AG09309 (cell line): ENCODE results near the gene NOS3.

Source experiments
- DNase-seq: peaks from one replicate; pipeline ENCODE4 v3.0.0-alpha.2; 2010; ENCODE audit warnings: low read depth
- H3K4me3 ChIP-seq: 2 replicates; pipeline ENCODE4 v1.5.1; 2011; ENCODE audit warnings: mild to moderate bottlenecking, low read depth, low read length, moderate library complexity; ENCODE audit not compliant: control insufficient read depth
- CTCF ChIP-seq: IDR thresholded peaks from 2 replicates; pipeline ENCODE4 v1.5.1; 2011; ENCODE audit warnings: mild to moderate bottlenecking, low read depth, low read length, inconsistent platforms; ENCODE audit not compliant: insufficient read depth, control insufficient read depth; ENCODE audit errors: missing control alignments

The NOS3 gene

GRCh38 chr7:150963707-150964559 lies 26.9 kb upstream of the NOS3 start:
- H3K4me3 ChIP-seq = no peak overlapping the region
- TF ChIP-seq CTCF = no peak
- DNase-seq = no peak

DNA sequence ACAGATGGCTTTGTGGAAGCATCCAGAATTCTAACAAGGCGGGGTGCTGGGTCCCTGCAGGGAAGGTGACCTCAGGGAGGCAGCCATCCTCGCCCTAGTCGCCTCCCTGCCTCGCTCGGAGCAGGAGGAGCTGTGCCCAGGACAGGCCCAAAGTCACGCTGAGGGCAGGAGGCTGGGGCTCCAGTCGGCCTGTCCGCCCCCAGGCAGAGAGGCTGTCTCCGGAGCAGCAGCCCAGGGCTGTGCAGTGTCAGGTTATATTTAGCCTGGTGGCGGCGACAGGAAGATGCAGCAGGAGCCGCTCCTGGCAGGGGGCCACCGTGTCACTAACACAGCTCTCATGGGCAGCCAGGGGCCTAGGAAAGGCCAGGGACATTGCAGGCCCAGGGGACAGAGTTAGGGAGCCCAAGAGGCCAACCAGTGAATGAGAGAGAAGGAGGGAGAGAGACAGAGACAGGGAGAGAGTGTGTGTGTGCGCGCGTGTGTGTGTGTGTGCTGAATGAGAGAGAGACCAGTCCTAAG lies 26.2 kb upstream of the NOS3 start:
- no peak for DNase-seq
- no peak for TF ChIP-seq CTCF
- no peak overlapping the region for H3K4me3 ChIP-seq

- no peak overlapping the region for H3K4me3 ChIP-seq
- no peak for TF ChIP-seq CTCF
- no peak for DNase-seq
Measured at GRCh38 chr7:150965273-150965830, 25.5 kb upstream of the NOS3 start.

GRCh38 chr7:150966002-150966401 lies 24.8 kb upstream of the NOS3 start:
- peak; percentile 15 for TF ChIP-seq CTCF
- DNase-seq = no peak
- H3K4me3 ChIP-seq = no peak overlapping the region

- DNase-seq = no peak
- no peak overlapping the region for H3K4me3 ChIP-seq
- TF ChIP-seq CTCF = no peak
Measured at GRCh38 chr7:150967349-150967748, 23.5 kb upstream of the NOS3 start.

DNA sequence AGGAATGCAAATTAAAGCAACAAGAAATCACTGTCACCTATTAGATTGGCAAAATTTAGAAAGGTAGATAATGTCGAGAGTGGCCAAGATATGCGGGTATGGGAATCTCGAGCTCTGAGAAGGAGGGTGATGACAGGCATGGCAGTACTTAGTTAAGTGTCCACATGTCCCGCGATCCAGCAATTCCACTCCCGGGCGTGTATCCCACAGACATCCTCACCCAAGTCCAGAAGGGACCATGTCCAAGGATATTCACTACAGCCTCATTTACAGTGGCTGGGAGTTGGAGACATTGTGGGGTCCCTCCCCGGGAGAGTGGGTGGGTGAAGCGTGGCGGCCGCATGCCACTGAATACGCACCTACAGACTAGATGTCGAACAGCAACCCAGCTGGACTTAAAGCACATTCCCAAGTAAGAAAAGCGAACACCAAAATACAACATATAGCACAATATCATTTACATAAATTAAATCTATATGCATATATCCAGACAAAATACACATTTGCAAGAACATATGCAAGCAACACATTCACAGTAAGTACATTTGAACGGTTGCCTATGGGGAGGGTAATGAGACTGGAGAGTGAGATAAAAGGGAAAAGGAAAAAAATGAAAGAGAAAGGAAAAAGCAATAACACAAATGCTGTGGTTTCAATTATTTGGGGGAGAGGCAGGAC lies 22.6 kb upstream of the NOS3 start:
- H3K4me3 ChIP-seq = no peak overlapping the region
- TF ChIP-seq CTCF = no peak
- no peak for DNase-seq
